Measurements from ENCODE around the gene C1QTNF12. TPM values are rescaled to one million over a fixed set of nuclear protein-coding genes. Genes with fewer than 3 reads are reported as not detected.
"Not testable (repeated sequence)": the region's sequence is repeated elsewhere in the genome, so short reads cannot be mapped to it uniquely, and the experiment has no call there.

Gene C1QTNF12
- total and polyA plus RNA-seq, 4 donors: 1.2 to 3.0 (median 2.0) TPM

GRCh38 chr1:1253314-1253713, 6.8 kb upstream of the C1QTNF12 start:
- TF ChIP-seq, protein P1, sequence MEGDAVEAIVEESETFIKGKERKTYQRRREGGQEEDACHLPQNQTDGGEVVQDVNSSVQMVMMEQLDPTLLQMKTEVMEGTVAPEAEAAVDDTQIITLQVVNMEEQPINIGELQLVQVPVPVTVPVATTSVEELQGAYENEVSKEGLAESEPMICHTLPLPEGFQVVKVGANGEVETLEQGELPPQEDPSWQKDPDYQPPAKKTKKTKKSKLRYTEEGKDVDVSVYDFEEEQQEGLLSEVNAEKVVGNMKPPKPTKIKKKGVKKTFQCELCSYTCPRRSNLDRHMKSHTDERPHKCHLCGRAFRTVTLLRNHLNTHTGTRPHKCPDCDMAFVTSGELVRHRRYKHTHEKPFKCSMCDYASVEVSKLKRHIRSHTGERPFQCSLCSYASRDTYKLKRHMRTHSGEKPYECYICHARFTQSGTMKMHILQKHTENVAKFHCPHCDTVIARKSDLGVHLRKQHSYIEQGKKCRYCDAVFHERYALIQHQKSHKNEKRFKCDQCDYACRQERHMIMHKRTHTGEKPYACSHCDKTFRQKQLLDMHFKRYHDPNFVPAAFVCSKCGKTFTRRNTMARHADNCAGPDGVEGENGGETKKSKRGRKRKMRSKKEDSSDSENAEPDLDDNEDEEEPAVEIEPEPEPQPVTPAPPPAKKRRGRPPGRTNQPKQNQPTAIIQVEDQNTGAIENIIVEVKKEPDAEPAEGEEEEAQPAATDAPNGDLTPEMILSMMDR (IDR thresholded peaks at IDR 0.05; ENCODE audit: control extremely low read depth, extremely low read depth): no peak
- Histone ChIP-seq H3K36me3 (ENCODE audit: control insufficient read depth in 4 of 4, insufficient read depth in 4 of 4, low read length in 4 of 4) (peaks cover 0 to 38% (median 9%) of the 10 kb centered on the region in 4 donors), H3K9me3 (ENCODE audit: control insufficient read depth in 4 of 4, insufficient read depth in 3 of 4, low read length in 3 of 4) (no peaks in the 10 kb centered on the region), H3K4me3 (no peak overlapping the region), H3K9ac (ENCODE audit: insufficient read depth in 1 of 2, low read length in 2 of 2) (no peak overlapping the region), H3K27me3 (ENCODE audit: control insufficient read depth in 3 of 3, insufficient read depth in 3 of 3, low read length in 2 of 3) (no peaks in the 10 kb centered on the region), H3K4me1 (ENCODE audit: control insufficient read depth in 5 of 5, insufficient read depth in 5 of 5, low read length in 5 of 5) (no peaks in the 10 kb centered on the region), H3K27ac (ENCODE audit: low read depth in 1 of 2, low read length in 1 of 2) (no peak overlapping the region)
- WGBS, 2 donors: 89 to 90% methylated on average over 12 of the region's 12 CpGs
- ATAC-seq (ENCODE audit: insufficient read depth, low FRiP score): no peak
- DNase-seq: no peak

DNA sequence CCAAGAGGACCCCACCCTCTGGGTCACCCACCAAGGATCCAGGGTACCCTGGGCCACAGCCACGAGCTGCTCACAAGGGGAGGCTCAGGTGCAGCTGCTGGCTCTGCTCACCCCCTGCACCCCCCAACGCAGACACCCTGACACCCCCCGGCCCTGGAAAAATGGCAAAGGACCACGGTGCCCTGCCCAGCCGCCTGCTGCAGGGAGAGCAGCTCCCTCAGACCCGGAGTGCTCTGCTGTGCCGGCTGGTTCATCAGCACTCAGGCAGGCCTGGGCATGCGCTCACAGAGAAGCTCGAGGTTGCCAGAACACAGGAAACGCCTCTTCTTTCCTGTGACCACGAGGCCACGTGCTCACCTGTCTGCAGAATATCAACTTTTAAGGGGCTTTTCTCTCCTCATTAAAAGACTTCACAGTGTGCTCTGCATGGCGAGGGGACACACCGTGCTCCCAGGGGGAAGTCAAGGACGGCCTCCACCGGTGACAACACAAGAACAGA, 4.3 kb upstream of the C1QTNF12 start:
- Histone ChIP-seq H3K9me3 (ENCODE audit: control insufficient read depth in 4 of 4, insufficient read depth in 3 of 4, low read length in 3 of 4) (peaks cover 0 to 4% (median 0%) of the 10 kb centered on the region in 4 donors), H3K27me3 (ENCODE audit: control insufficient read depth in 3 of 3, insufficient read depth in 3 of 3, low read length in 2 of 3) (peaks cover 6 to 18% (median 16%) of the 10 kb centered on the region in 3 donors), H3K27ac (ENCODE audit: low read depth in 1 of 2, low read length in 1 of 2) (no peak overlapping the region), H3K36me3 (ENCODE audit: control insufficient read depth in 4 of 4, insufficient read depth in 4 of 4, low read length in 4 of 4) (peaks cover 0 to 28% (median 9%) of the 10 kb centered on the region in 4 donors), H3K4me3 (no peak overlapping the region), H3K9ac (ENCODE audit: insufficient read depth in 1 of 2, low read length in 2 of 2) (no peak overlapping the region), H3K4me1 (ENCODE audit: control insufficient read depth in 5 of 5, insufficient read depth in 5 of 5, low read length in 5 of 5) (peaks cover 0 to 3% (median 0%) of the 10 kb centered on the region in 5 donors)
- TF ChIP-seq, protein P1 (IDR thresholded peaks at IDR 0.05; ENCODE audit: control extremely low read depth, extremely low read depth): no peak
- WGBS, 2 donors: 71 to 72% methylated on average over 16 of the region's 16 CpGs
- DNase-seq (no peak), ATAC-seq (ENCODE audit: insufficient read depth, low FRiP score) (no peak)

GRCh38 chr1:1248009-1248913, 1.7 kb upstream of the C1QTNF12 start:
- not testable (repeated sequence) for H3K4me3 ChIP-seq; ATAC-seq (ENCODE audit: insufficient read depth, low FRiP score)
- WGBS, 2 donors: 94 to 95% methylated on average over 20 to 21 of the region's 21 CpGs

GRCh38 chr1:1247341-1247913, 905 bp upstream of the C1QTNF12 start:
- Histone ChIP-seq H3K27me3 (ENCODE audit: control insufficient read depth in 3 of 3, insufficient read depth in 3 of 3, low read length in 2 of 3) (peaks cover 6 to 27% (median 19%) of the 10 kb centered on the region in 3 donors), H3K9ac (ENCODE audit: insufficient read depth in 1 of 2, low read length in 2 of 2) (no peak overlapping the region), H3K36me3 (ENCODE audit: control insufficient read depth in 4 of 4, insufficient read depth in 4 of 4, low read length in 4 of 4) (no peaks in the 10 kb centered on the region), H3K27ac (ENCODE audit: low read depth in 1 of 2, low read length in 1 of 2) (no peak overlapping the region), H3K4me3 (no peak overlapping the region), H3K4me1 (ENCODE audit: control insufficient read depth in 5 of 5, insufficient read depth in 5 of 5, low read length in 5 of 5) (peaks cover 0 to 4% (median 0%) of the 10 kb centered on the region in 5 donors), H3K9me3 (ENCODE audit: control insufficient read depth in 4 of 4, insufficient read depth in 3 of 4, low read length in 3 of 4) (peaks cover 0 to 7% (median 0%) of the 10 kb centered on the region in 4 donors)
- TF ChIP-seq, protein P1 (IDR thresholded peaks at IDR 0.05; ENCODE audit: control extremely low read depth, extremely low read depth): no peak
- DNase-seq (no peak), ATAC-seq (ENCODE audit: insufficient read depth, low FRiP score) (no peak)
- 64 to 68% methylated on average over 25 of the region's 25 CpGs for WGBS, 2 donors

More at GRCh38 chr1:1248009-1248913, 1.7 kb upstream of the C1QTNF12 start:
- not testable (repeated sequence) for H3K9ac ChIP-seq (ENCODE audit: insufficient read depth in 1 of 2, low read length in 2 of 2); H3K9me3 ChIP-seq (ENCODE audit: control insufficient read depth in 4 of 4, insufficient read depth in 3 of 4, low read length in 3 of 4); H3K36me3 ChIP-seq (ENCODE audit: control insufficient read depth in 4 of 4, insufficient read depth in 4 of 4, low read length in 4 of 4); DNase-seq; H3K27ac ChIP-seq (ENCODE audit: low read depth in 1 of 2, low read length in 1 of 2); H3K4me1 ChIP-seq (ENCODE audit: control insufficient read depth in 5 of 5, insufficient read depth in 5 of 5, low read length in 5 of 5)
- peaks cover 6 to 26% (median 19%) of the 10 kb centered on the region in 3 donors for H3K27me3 ChIP-seq (ENCODE audit: control insufficient read depth in 3 of 3, insufficient read depth in 3 of 3, low read length in 2 of 3)

All from lung (tissue), 12 donors.